Measurements from ENCODE around the gene SCNN1G. TPM values are rescaled to one million over a fixed set of nuclear protein-coding genes. Genes with fewer than 3 reads are reported as not detected.

SCNN1G gene
- total RNA-seq, 1 donor from 2014 or later, result 0.12 TPM

Other genes starting within 250 kb of the SCNN1G start
- gene USP31, start 33.3 kb upstream of the SCNN1G start, total RNA-seq, result 25.0 TPM
- gene SCNN1B, start 119.6 kb downstream of the SCNN1G start, total RNA-seq, result 1.4 TPM